Measurements from ENCODE around the gene MON2.

The MON2 gene

GRCh38 chr12:62562846-62563245 lies 96.2 kb downstream of the MON2 start:
- DNase-seq = no peak

GRCh38 chr12:62575036-62575435 lies 108.4 kb downstream of the MON2 start:
- DNase-seq = no peak

GRCh38 chr12:62576503-62576902 lies 109.9 kb downstream of the MON2 start:
- DNase-seq = no peak

GRCh38 chr12:62578726-62579125 lies 112.1 kb downstream of the MON2 start:
- no peak for DNase-seq

GRCh38 chr12:62581288-62582064 lies 114.8 kb downstream of the MON2 start:
- DNase-seq = no peak

GRCh38 chr12:62582065-62582366 lies 115.4 kb downstream of the MON2 start:
- no peak for DNase-seq

- no peak for DNase-seq
Measured at GRCh38 chr12:62584619-62585018, 118.0 kb downstream of the MON2 start.

- no peak for DNase-seq
Measured at GRCh38 chr12:62586850-62587249, 120.2 kb downstream of the MON2 start.

GRCh38 chr12:62588916-62589315 lies 122.3 kb downstream of the MON2 start:
- no peak for DNase-seq

- DNase-seq = no peak
Measured at GRCh38 chr12:62597253-62597652, 130.6 kb downstream of the MON2 start.

GRCh38 chr12:62598846-62599245 lies 132.2 kb downstream of the MON2 start:
- no peak for DNase-seq

GRCh38 chr12:62599854-62600437 lies 133.3 kb downstream of the MON2 start:
- DNase-seq = no peak

GRCh38 chr12:62601765-62602164 lies 135.1 kb downstream of the MON2 start:
- DNase-seq = no peak

- DNase-seq = peak; percentile 76
Measured at GRCh38 chr12:62602255-62603060, 135.8 kb downstream of the MON2 start.

GRCh38 chr12:62603061-62603810 lies 136.6 kb downstream of the MON2 start:
- DNase-seq = peak; percentile 59

- DNase-seq = no peak
Measured at GRCh38 chr12:62603811-62604098, 137.1 kb downstream of the MON2 start.

GRCh38 chr12:62604373-62604772 lies 137.7 kb downstream of the MON2 start:
- no peak for DNase-seq

GRCh38 chr12:62604871-62605270 lies 138.2 kb downstream of the MON2 start:
- no peak for DNase-seq

GRCh38 chr12:62605981-62606380 lies 139.4 kb downstream of the MON2 start:
- no peak for DNase-seq

GRCh38 chr12:62606654-62607053 lies 140.0 kb downstream of the MON2 start:
- DNase-seq = no peak

- DNase-seq = no peak
Measured at GRCh38 chr12:62613081-62613480, 146.5 kb downstream of the MON2 start.

- no peak for DNase-seq
Measured at GRCh38 chr12:62618319-62618718, 151.7 kb downstream of the MON2 start.

- no peak for DNase-seq
Measured at GRCh38 chr12:62618930-62619329, 152.3 kb downstream of the MON2 start.

Measured in activated T-cell treated with anti-CD3 and anti-CD28 coated beads for 4 hours (primary cell).